Measurements from ENCODE around the gene MYH3. TPM values are rescaled to one million over a fixed set of nuclear protein-coding genes. Genes with fewer than 3 reads are reported as not detected.

Gene MYH3
- total and polyA plus RNA-seq, 4 donors: 0.43 to 2.0 (median 0.99) TPM

- no peaks in the 10 kb centered on the region for H3K9me3 ChIP-seq (ENCODE audit: control insufficient read depth in 4 of 4, low read length in 3 of 4)
- H3K36me3 ChIP-seq (ENCODE audit: control insufficient read depth in 4 of 4, insufficient read depth in 3 of 4, low read depth in 1 of 4, low read length in 3 of 4): no peaks in the 10 kb centered on the region
- TF ChIP-seq HNF4A (conservative IDR thresholded peaks at IDR 0.05) (no peak), NR2F2 (IDR thresholded peaks at IDR 0.05) (no peak), JUND (IDR thresholded peaks at IDR 0.05) (no peak), EGR1 (IDR thresholded peaks at IDR 0.05; ENCODE audit: low read depth in 2 of 2) (no peak), TAF1 (conservative IDR thresholded peaks at IDR 0.05) (no peak), FOXA2 (IDR thresholded peaks at IDR 0.05) (no peak), RAD21 (IDR thresholded peaks at IDR 0.05) (no peak), SP1 (IDR thresholded peaks at IDR 0.05) (no peak), CTCF (IDR thresholded peaks at IDR 0.05; ENCODE audit: low read depth, low read length, missing input control) (no peak), YY1 (IDR thresholded peaks at IDR 0.05) (no peak), RXRA (IDR thresholded peaks at IDR 0.05) (no peak), FOXA1 (IDR thresholded peaks at IDR 0.05) (no peak)
- TF ChIP-seq, protein P1, sequence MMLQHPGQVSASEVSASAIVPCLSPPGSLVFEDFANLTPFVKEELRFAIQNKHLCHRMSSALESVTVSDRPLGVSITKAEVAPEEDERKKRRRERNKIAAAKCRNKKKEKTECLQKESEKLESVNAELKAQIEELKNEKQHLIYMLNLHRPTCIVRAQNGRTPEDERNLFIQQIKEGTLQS (IDR thresholded peaks at IDR 0.05): no peak
- TF ChIP-seq, protein P2, sequence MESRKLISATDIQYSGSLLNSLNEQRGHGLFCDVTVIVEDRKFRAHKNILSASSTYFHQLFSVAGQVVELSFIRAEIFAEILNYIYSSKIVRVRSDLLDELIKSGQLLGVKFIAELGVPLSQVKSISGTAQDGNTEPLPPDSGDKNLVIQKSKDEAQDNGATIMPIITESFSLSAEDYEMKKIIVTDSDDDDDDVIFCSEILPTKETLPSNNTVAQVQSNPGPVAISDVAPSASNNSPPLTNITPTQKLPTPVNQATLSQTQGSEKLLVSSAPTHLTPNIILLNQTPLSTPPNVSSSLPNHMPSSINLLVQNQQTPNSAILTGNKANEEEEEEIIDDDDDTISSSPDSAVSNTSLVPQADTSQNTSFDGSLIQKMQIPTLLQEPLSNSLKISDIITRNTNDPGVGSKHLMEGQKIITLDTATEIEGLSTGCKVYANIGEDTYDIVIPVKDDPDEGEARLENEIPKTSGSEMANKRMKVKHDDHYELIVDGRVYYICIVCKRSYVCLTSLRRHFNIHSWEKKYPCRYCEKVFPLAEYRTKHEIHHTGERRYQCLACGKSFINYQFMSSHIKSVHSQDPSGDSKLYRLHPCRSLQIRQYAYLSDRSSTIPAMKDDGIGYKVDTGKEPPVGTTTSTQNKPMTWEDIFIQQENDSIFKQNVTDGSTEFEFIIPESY (IDR thresholded peaks at IDR 0.05): no peak
- WGBS: 86% methylated on average over 10 of the region's 10 CpGs
- H3K27ac ChIP-seq (ENCODE audit: low read depth in 1 of 2, low read length in 2 of 2): no peak overlapping the region
- H3K27me3 ChIP-seq (ENCODE audit: control insufficient read depth in 4 of 4, insufficient read depth in 4 of 4, low read length in 3 of 4): no peaks in the 10 kb centered on the region
- DNase-seq (ENCODE audit: low spot score): no peak
- no peak overlapping the region for H3K9ac ChIP-seq (ENCODE audit: low read depth in 1 of 2, low read length in 2 of 2)
- H3K4me3 ChIP-seq (ENCODE audit: low read depth in 1 of 3, low read length in 3 of 3): no peak overlapping the region
- H3K4me1 ChIP-seq (ENCODE audit: control insufficient read depth in 4 of 4, insufficient read depth in 4 of 4, low read length in 3 of 4): no peaks in the 10 kb centered on the region
Measured at GRCh38 chr17:10623737-10624338, 33.3 kb downstream of the MYH3 start.

DNA sequence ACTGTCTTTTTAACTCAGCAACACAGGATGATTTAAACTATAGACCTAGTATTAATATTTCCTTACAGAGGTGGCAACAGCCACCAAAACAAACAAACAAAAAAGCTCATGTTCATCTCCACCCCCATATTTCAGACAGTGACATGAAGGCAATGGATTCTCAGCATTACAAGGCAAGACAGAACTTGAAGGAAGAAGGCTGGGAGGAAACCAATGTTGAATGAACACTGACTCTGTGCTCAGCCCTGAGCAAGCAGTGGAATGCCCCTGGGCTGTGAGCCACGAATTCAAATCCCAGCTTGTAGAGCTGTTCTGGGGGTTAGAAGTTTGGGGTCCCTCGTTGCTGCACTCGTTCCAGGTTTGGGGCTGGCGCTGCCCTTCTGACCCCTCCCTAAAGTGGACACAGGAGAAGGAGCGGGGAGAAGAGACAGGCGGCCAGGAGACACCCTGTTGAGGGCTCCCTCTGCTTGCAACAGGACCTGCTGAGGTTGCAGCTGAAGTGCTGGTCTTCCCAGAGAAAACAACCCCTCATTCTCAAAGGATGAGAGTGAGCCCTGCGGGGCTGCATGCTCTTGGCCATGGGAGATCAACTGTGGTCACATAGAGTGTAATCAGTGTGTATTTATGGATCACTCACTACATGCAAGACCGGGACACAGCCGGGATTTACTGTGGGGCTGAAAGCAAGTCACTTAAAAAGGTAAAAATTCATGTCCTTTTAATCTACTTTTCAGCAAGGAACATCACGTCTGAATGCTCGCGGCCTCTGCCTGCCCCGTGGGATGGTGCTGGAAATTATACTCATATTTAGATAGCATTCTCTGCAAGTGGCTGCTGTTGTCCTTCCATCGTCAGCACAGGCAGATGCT, 34.3 kb downstream of the MYH3 start:
- H3K4me1 ChIP-seq (ENCODE audit: control insufficient read depth in 4 of 4, insufficient read depth in 4 of 4, low read length in 3 of 4): no peaks in the 10 kb centered on the region
- WGBS: 87% methylated on average over 14 of the region's 14 CpGs
- no peak for TF ChIP-seq YY1 (IDR thresholded peaks at IDR 0.05)
- TF ChIP-seq, protein P2 (IDR thresholded peaks at IDR 0.05): no peak
- TF ChIP-seq TAF1 (conservative IDR thresholded peaks at IDR 0.05): no peak
- no peak for TF ChIP-seq GABPA (IDR thresholded peaks at IDR 0.05 in 1 of 2, conservative IDR thresholded peaks at IDR 0.05 in 1 of 2)
- no peak for TF ChIP-seq CTCF (IDR thresholded peaks at IDR 0.05; ENCODE audit: low read depth, low read length, missing input control)
- no peak for TF ChIP-seq HNF4A (conservative IDR thresholded peaks at IDR 0.05)
- TF ChIP-seq NR2F2 (IDR thresholded peaks at IDR 0.05): no peak
- TF ChIP-seq JUND (IDR thresholded peaks at IDR 0.05): no peak
- no peak for TF ChIP-seq RAD21 (IDR thresholded peaks at IDR 0.05)
- TF ChIP-seq SP1 (IDR thresholded peaks at IDR 0.05): no peak
- no peak for TF ChIP-seq EGR1 (IDR thresholded peaks at IDR 0.05; ENCODE audit: low read depth in 2 of 2)
- TF ChIP-seq MAX (IDR thresholded peaks at IDR 0.05): no peak
- no peaks in the 10 kb centered on the region for H3K9me3 ChIP-seq (ENCODE audit: control insufficient read depth in 4 of 4, low read length in 3 of 4)
- DNase-seq (ENCODE audit: low spot score): no peak
- no peaks in the 10 kb centered on the region for H3K36me3 ChIP-seq (ENCODE audit: control insufficient read depth in 4 of 4, insufficient read depth in 3 of 4, low read depth in 1 of 4, low read length in 3 of 4)
- no peak overlapping the region for H3K4me3 ChIP-seq (ENCODE audit: low read depth in 1 of 3, low read length in 3 of 3)
- H3K27me3 ChIP-seq (ENCODE audit: control insufficient read depth in 4 of 4, insufficient read depth in 4 of 4, low read length in 3 of 4): no peaks in the 10 kb centered on the region
- H3K9ac ChIP-seq (ENCODE audit: low read depth in 1 of 2, low read length in 2 of 2): no peak overlapping the region
- H3K27ac ChIP-seq (ENCODE audit: low read depth in 1 of 2, low read length in 2 of 2): no peak overlapping the region
